ENCODE data around the gene GABPA.

The GABPA gene

GRCh38 chr21:25742900-25743299 is 8.1 kb downstream of the GABPA start:
- DNase-seq (ENCODE audit: low read depth): no peak
- TF ChIP-seq CTCF (IDR thresholded peaks at IDR 0.05; ENCODE audit: control insufficient read depth, insufficient read depth, low read depth, low read length, missing control alignments): no peak

GRCh38 chr21:25744854-25745253 is 10.1 kb downstream of the GABPA start:
- TF ChIP-seq CTCF (IDR thresholded peaks at IDR 0.05; ENCODE audit: control insufficient read depth, insufficient read depth, low read depth, low read length, missing control alignments): no peak
- no peak for DNase-seq (ENCODE audit: low read depth)
- no peak overlapping the region for H3K4me3 ChIP-seq (ENCODE audit: control insufficient read depth, low read depth, low read length)

More at GRCh38 chr21:25742900-25743299, 8.1 kb downstream of the GABPA start:
- H3K4me3 ChIP-seq (ENCODE audit: control insufficient read depth, low read depth, low read length): no peak overlapping the region

GRCh38 chr21:25750085-25750484 is 15.3 kb downstream of the GABPA start:
- no peak overlapping the region for H3K4me3 ChIP-seq (ENCODE audit: control insufficient read depth, low read depth, low read length)
- no peak for DNase-seq (ENCODE audit: low read depth)
- no peak for TF ChIP-seq CTCF (IDR thresholded peaks at IDR 0.05; ENCODE audit: control insufficient read depth, insufficient read depth, low read depth, low read length, missing control alignments)

- H3K4me3 ChIP-seq (ENCODE audit: control insufficient read depth, low read depth, low read length): no peak overlapping the region
- no peak for DNase-seq (ENCODE audit: low read depth)
- TF ChIP-seq CTCF (IDR thresholded peaks at IDR 0.05; ENCODE audit: control insufficient read depth, insufficient read depth, low read depth, low read length, missing control alignments): no peak
These were observed 17.6 kb downstream of the GABPA start for GRCh38 chr21:25752416-25752815.

- no peak for DNase-seq (ENCODE audit: low read depth)
- no peak overlapping the region for H3K4me3 ChIP-seq (ENCODE audit: control insufficient read depth, low read depth, low read length)
- no peak for TF ChIP-seq CTCF (IDR thresholded peaks at IDR 0.05; ENCODE audit: control insufficient read depth, insufficient read depth, low read depth, low read length, missing control alignments)
These were observed 21.6 kb downstream of the GABPA start for GRCh38 chr21:25756190-25756932.

- no peak overlapping the region for H3K4me3 ChIP-seq (ENCODE audit: control insufficient read depth, low read depth, low read length)
- TF ChIP-seq CTCF (IDR thresholded peaks at IDR 0.05; ENCODE audit: control insufficient read depth, insufficient read depth, low read depth, low read length, missing control alignments): no peak
- no peak for DNase-seq (ENCODE audit: low read depth)
These were observed 22.8 kb downstream of the GABPA start for GRCh38 chr21:25757531-25757930.
